Trophoblast cell (in vitro differentiated cells and primary cell): ENCODE measurements around the gene SLC16A8.

ENCODE experiments used
- DNase-seq, 2 donors: peaks; one replicate each; pipeline ENCODE4 v3.0.0-alpha.2; 2016
- H2AFZ ChIP-seq: 2 replicates; pipeline ENCODE4 v1.6.1; 2013; ENCODE audit warnings: low read length, moderate library complexity, mild to moderate bottlenecking; ENCODE audit not compliant: insufficient read depth, poor library complexity
- H2AK5ac ChIP-seq: 2 replicates; pipeline ENCODE4 v1.6.1; 2013; ENCODE audit warnings: mild to moderate bottlenecking, low read length
- H2BK120ac ChIP-seq: 2 replicates; pipeline ENCODE4 v1.6.1; 2013; ENCODE audit warnings: low read length, mild to moderate bottlenecking, moderate library complexity; ENCODE audit not compliant: insufficient read depth, poor library complexity
- H2BK12ac ChIP-seq: 2 replicates; pipeline ENCODE4 v1.6.1; 2013; ENCODE audit warnings: mild to moderate bottlenecking, low read length, moderate library complexity
- H2BK5ac ChIP-seq: 2 replicates; pipeline ENCODE4 v1.6.1; 2013; ENCODE audit warnings: low read length, low read depth, moderate library complexity, mild to moderate bottlenecking; ENCODE audit not compliant: poor library complexity
- H3K14ac ChIP-seq: 2 replicates; pipeline ENCODE4 v1.6.1; 2013; ENCODE audit warnings: mild to moderate bottlenecking, low read length
- H3K18ac ChIP-seq: 2 replicates; pipeline ENCODE4 v1.6.1; 2013; ENCODE audit warnings: mild to moderate bottlenecking, low read length
- H3K23ac ChIP-seq: 2 replicates; pipeline ENCODE4 v1.6.1; 2013; ENCODE audit warnings: low read length
- H3K27ac ChIP-seq: 2 replicates; pipeline ENCODE4 v1.5.1; 2013; ENCODE audit warnings: low read depth, mild to moderate bottlenecking, inconsistent platforms, low read length, moderate library complexity
- H3K27me3 ChIP-seq: 2 replicates; pipeline ENCODE4 v1.6.1; 2013; ENCODE audit warnings: inconsistent platforms, mild to moderate bottlenecking, low read length, moderate library complexity; ENCODE audit not compliant: insufficient read depth
- H3K36me3 ChIP-seq, 2 experiments: 1 replicate in 1 of 2; 2 replicates in 1 of 2; pipeline ENCODE4 v1.6.1; 2013; ENCODE audit warnings: low read length in 2 of 2, mild to moderate bottlenecking in 2 of 2, moderate library complexity in 1 of 2; ENCODE audit not compliant: insufficient read depth in 2 of 2, control insufficient read depth in 1 of 2
- H3K4ac ChIP-seq: 2 replicates; pipeline ENCODE4 v1.6.1; 2013; ENCODE audit warnings: low read depth, mild to moderate bottlenecking, low read length, moderate library complexity
- H3K4me1 ChIP-seq, 2 experiments: 1 replicate in 1 of 2; 2 replicates in 1 of 2; pipeline ENCODE4 v1.6.1; 2013; ENCODE audit warnings: low read length in 2 of 2, mild to moderate bottlenecking in 2 of 2, moderate library complexity in 1 of 2; ENCODE audit not compliant: insufficient read depth in 2 of 2, control insufficient read depth in 1 of 2
- H3K4me2 ChIP-seq: 2 replicates; pipeline ENCODE4 v1.6.1; 2013; ENCODE audit warnings: inconsistent platforms, mild to moderate bottlenecking, low read length, moderate library complexity
- H3K4me3 ChIP-seq: 2 replicates; pipeline ENCODE4 v1.5.1; 2013; ENCODE audit warnings: mild to moderate bottlenecking, low read depth, low read length, inconsistent platforms
- H3K79me1 ChIP-seq: one replicate; pipeline ENCODE4 v1.6.1; 2013; ENCODE audit warnings: low read length
- H3K79me2 ChIP-seq: 2 replicates; pipeline ENCODE4 v1.6.1; 2013; ENCODE audit warnings: low read length, mild to moderate bottlenecking; ENCODE audit not compliant: control insufficient read depth, insufficient read depth, poor library complexity
- H3K9ac ChIP-seq: 2 replicates; pipeline ENCODE4 v1.6.1; 2013; ENCODE audit warnings: mild to moderate bottlenecking, low read length
- H3K9me3 ChIP-seq: 2 replicates; pipeline ENCODE4 v1.6.1; 2013; ENCODE audit warnings: low read depth, mild to moderate bottlenecking, control low read depth, inconsistent platforms, low read length; ENCODE audit not compliant: insufficient read depth
- H4K12ac ChIP-seq: 2 replicates; pipeline ENCODE4 v1.6.1; 2013; ENCODE audit warnings: low read depth, mild to moderate bottlenecking, low read length, moderate library complexity
- H4K8ac ChIP-seq: 2 replicates; pipeline ENCODE4 v1.6.1; 2013; ENCODE audit warnings: low read depth, mild to moderate bottlenecking, low read length, moderate library complexity
- H4K91ac ChIP-seq: one replicate; pipeline ENCODE4 v1.6.1; 2013; ENCODE audit warnings: low read depth, mild to moderate bottlenecking, low read length, moderate library complexity
- WGBS: extraction: QIAGEN DNeasy Blood & Tissue Kit; methylation state at CpG from one replicate; pipeline ENCODE4 v1.1.7; 2013; ENCODE audit warnings: missing lambda C conversion rate; ENCODE audit not compliant: insufficient read length, insufficient coverage; ENCODE audit errors: extremely low coverage; 5-methylcytosine and 5-hydroxymethylcytosine counted together

Gene SLC16A8

DNA sequence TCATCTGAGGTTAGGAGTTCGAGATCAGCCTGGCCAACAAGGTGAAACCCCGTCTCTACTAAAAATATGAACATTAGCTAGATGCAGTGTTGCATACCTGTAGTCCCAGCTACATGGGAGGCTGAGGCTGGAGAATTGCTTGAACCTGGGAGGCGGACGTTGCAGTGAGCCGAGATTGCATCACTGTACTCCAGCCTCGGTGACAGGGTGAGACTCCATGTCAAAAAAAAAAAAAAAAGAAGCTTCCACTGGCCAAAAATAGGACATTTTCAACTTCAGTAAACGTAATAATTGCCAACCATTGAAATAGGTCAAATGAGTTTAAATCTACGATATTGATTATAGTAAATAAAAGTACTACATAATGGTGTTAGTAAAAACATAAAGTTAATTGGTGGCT, 19.7 kb upstream of the SLC16A8 start:
- no peak for DNase-seq
- Histone ChIP-seq H3K4me2 (no peak overlapping the region), H3K9me3 (no peaks in the 10 kb centered on the region), H4K91ac (no peak overlapping the region), H2AFZ (no peak overlapping the region), H3K4me3 (no peak overlapping the region), H2BK5ac (no peak overlapping the region), H3K4ac (no peak overlapping the region), H4K12ac (no peak overlapping the region), H3K79me2 (no peaks in the 10 kb centered on the region), H2BK120ac (no peak overlapping the region), H3K18ac (no peak overlapping the region), H3K4me1 (peaks cover 0 to 3% of the 10 kb centered on the region in 2 experiments), H2BK12ac (no peak overlapping the region), H2AK5ac (no peak overlapping the region), H3K9ac (no peak overlapping the region), H3K79me1 (no peaks in the 10 kb centered on the region), H4K8ac (no peak overlapping the region), H3K36me3 (no peaks in the 10 kb centered on the region), H3K23ac (no peak overlapping the region), H3K14ac (no peak overlapping the region), H3K27ac (no peak overlapping the region), H3K27me3 (no peaks in the 10 kb centered on the region)
- no CpG with 5 or more reads among the region's 8 CpGs for WGBS

DNA sequence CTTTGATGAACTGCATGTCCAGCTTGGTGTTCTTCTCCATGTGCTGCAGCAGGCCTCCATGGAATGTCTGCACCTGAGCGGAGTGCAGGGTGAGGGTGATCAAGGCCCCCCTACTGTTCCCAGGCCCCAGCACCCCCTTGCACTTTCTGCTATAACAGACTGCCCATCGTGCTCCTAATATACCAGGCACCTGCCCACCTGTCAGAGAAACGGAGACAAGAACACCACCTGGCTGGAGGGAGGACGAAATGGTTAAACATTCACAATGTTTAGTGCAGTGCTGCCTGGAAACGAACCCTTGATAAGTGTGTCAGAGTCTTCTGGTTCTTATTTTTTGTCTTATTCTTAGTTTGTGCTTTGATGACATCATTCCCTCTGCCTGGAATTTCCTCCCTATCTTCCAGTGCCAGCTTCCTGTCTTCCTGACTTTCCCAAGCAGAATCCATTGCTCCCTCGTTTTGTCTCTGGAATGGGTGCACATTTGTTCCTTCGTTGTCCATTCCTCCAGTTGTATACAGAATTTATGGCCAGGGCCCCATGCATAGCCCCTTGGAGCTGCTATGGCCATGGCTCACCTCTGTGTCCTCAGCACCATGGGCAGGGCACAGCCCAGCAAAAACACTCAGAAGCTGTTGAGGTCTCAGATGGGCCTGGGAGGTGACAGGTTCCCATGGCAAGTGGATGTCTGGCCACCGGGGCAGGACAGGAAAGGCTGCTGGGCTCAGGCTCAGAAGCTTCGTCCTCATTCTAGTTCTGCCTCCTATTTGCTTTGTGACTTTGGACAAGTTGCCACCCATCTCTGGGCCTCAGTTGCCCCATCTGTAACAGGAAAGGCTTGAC, 14.6 kb upstream of the SLC16A8 start:
- Histone ChIP-seq H3K79me2 (no peaks in the 10 kb centered on the region), H2BK5ac (no peak overlapping the region), H4K91ac (no peak overlapping the region), H4K12ac (no peak overlapping the region), H3K4me2 (no peak overlapping the region), H3K14ac (peak overlapping the region; percentile 12), H3K27me3 (no peaks in the 10 kb centered on the region), H3K18ac (no peak overlapping the region), H3K9ac (no peak overlapping the region), H2BK120ac (no peak overlapping the region), H3K4me1 (peaks cover 7 to 13% of the 10 kb centered on the region in 2 experiments), H3K4ac (no peak overlapping the region), H3K27ac (no peak overlapping the region), H3K4me3 (no peak overlapping the region), H2AFZ (no peak overlapping the region), H3K79me1 (no peaks in the 10 kb centered on the region), H3K36me3 (no peaks in the 10 kb centered on the region), H3K9me3 (peaks cover 4% of the 10 kb centered on the region), H4K8ac (no peak overlapping the region), H3K23ac (no peak overlapping the region), H2BK12ac (no peak overlapping the region), H2AK5ac (peak overlapping the region; percentile 14)
- no CpG with 5 or more reads among the region's 9 CpGs for WGBS
- no peak for DNase-seq

GRCh38 chr22:38097557-38098409, 13.8 kb upstream of the SLC16A8 start:
- Histone ChIP-seq H3K79me1 (no peaks in the 10 kb centered on the region), H3K14ac (peak overlapping the region; percentile 12), H3K79me2 (no peaks in the 10 kb centered on the region), H4K12ac (no peak overlapping the region), H3K36me3 (no peaks in the 10 kb centered on the region), H3K27me3 (no peaks in the 10 kb centered on the region), H3K27ac (no peak overlapping the region), H3K23ac (no peak overlapping the region), H2BK120ac (no peak overlapping the region), H3K4me1 (peaks cover 7 to 13% of the 10 kb centered on the region in 2 experiments), H3K4me2 (peak overlapping the region; percentile 56), H3K18ac (no peak overlapping the region), H2AFZ (peak overlapping the region; percentile 44), H2AK5ac (peak overlapping the region; percentile 14), H3K4me3 (no peak overlapping the region), H4K91ac (peak overlapping the region; percentile 40), H2BK5ac (no peak overlapping the region), H4K8ac (peak overlapping the region; percentile 62), H3K4ac (no peak overlapping the region), H2BK12ac (no peak overlapping the region), H3K9me3 (peaks cover 4% of the 10 kb centered on the region), H3K9ac (no peak overlapping the region)
- DNase-seq: peak in 1 of 2 donors; percentile 43
- no CpG with 5 or more reads among the region's 32 CpGs for WGBS

DNA sequence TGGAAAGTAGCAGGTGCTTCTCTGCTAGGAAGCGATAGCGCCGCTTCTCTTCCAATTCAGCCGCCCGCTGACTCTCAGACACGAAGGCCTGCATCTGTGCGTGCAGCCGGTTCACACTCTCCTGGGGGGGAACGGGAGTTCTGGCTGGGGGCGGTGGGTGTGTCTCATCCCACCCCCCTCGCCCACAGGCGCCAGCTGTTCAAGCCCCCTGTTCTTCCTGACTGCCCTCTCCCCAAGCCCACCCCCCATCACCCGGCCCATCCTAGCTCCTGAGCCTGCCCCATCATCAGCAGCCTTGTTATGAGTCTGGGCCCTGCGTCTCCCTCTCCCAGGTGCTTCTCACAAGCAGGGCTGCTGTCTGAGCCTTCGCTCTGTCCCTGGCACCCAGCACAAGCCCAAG, 13.1 kb upstream of the SLC16A8 start:
- no peak overlapping the region for H2BK120ac ChIP-seq
- no peak overlapping the region for H2AFZ ChIP-seq
- H3K4me3 ChIP-seq: no peak overlapping the region
- H3K27me3 ChIP-seq: no peaks in the 10 kb centered on the region
- no peak overlapping the region for H2BK5ac ChIP-seq
- no peak overlapping the region for H2BK12ac ChIP-seq
- no peak overlapping the region for H3K27ac ChIP-seq
- no peak overlapping the region for H3K9ac ChIP-seq
- no peak overlapping the region for H3K18ac ChIP-seq
- H3K4me1 ChIP-seq: peaks cover 7 to 13% of the 10 kb centered on the region in 2 experiments
- no peaks in the 10 kb centered on the region for H3K79me1 ChIP-seq
- no CpG with 5 or more reads among the region's 15 CpGs for WGBS
- H3K4ac ChIP-seq: no peak overlapping the region
- H4K8ac ChIP-seq: no peak overlapping the region
- no peaks in the 10 kb centered on the region for H3K79me2 ChIP-seq
- H2AK5ac ChIP-seq: no peak overlapping the region
- DNase-seq: no peak
- no peak overlapping the region for H4K12ac ChIP-seq
- no peak overlapping the region for H3K14ac ChIP-seq
- peak overlapping the region; percentile 56 for H3K4me2 ChIP-seq
- H3K9me3 ChIP-seq: peaks cover 4% of the 10 kb centered on the region
- no peak overlapping the region for H4K91ac ChIP-seq
- no peaks in the 10 kb centered on the region for H3K36me3 ChIP-seq
- H3K23ac ChIP-seq: no peak overlapping the region
